Mesenchymal stem cell (in vitro differentiated cells and primary cell): ENCODE data around the gene CD40LG.

Experiments used
- DNase-seq: peaks from one replicate; pipeline ENCODE4 v3.0.0-alpha.2; 2013
- H2AFZ ChIP-seq: one replicate; pipeline ENCODE4 v1.6.1; 2013; ENCODE audit warnings: low read depth, mild to moderate bottlenecking, control low read depth, inconsistent platforms, low read length, moderate library complexity
- H2AK5ac ChIP-seq: 2 replicates; pipeline ENCODE4 v1.6.1; 2013; ENCODE audit warnings: low read length, moderate library complexity, mild to moderate bottlenecking, inconsistent platforms; ENCODE audit not compliant: severe bottlenecking
- H2BK120ac ChIP-seq: one replicate; pipeline ENCODE4 v1.6.1; 2013; ENCODE audit warnings: low read depth, mild to moderate bottlenecking, inconsistent platforms, low read length, moderate library complexity
- H2BK12ac ChIP-seq, 2 experiments: one replicate each; pipeline ENCODE4 v1.6.1; 2013; ENCODE audit warnings: inconsistent platforms in 2 of 2, low read length in 2 of 2, mild to moderate bottlenecking in 2 of 2, moderate library complexity in 2 of 2, control low read depth in 1 of 2
- H2BK15ac ChIP-seq: one replicate; pipeline ENCODE4 v1.6.1; 2013; ENCODE audit warnings: mild to moderate bottlenecking, low read depth, inconsistent platforms; ENCODE audit not compliant: poor library complexity, severe bottlenecking
- H2BK5ac ChIP-seq: 2 replicates; pipeline ENCODE4 v1.6.1; 2013; ENCODE audit warnings: low read depth, mild to moderate bottlenecking, low read length, control low read depth, inconsistent platforms; ENCODE audit not compliant: poor library complexity, severe bottlenecking
- H3K14ac ChIP-seq, 2 experiments: one replicate each; pipeline ENCODE4 v1.6.1; 2013; ENCODE audit warnings: inconsistent platforms in 2 of 2, low read length in 2 of 2, control low read depth in 1 of 2, mild to moderate bottlenecking in 1 of 2, moderate library complexity in 1 of 2
- H3K18ac ChIP-seq, 2 experiments: one replicate each; pipeline ENCODE4 v1.6.1; 2013; ENCODE audit warnings: inconsistent platforms in 2 of 2, low read length in 2 of 2, control low read depth in 1 of 2, low read depth in 1 of 2, mild to moderate bottlenecking in 1 of 2
- H3K23ac ChIP-seq, 2 experiments: one replicate each; pipeline ENCODE4 v1.6.1; 2013; ENCODE audit warnings: inconsistent platforms in 2 of 2, low read length in 2 of 2, mild to moderate bottlenecking in 2 of 2, moderate library complexity in 2 of 2, control low read depth in 1 of 2
- H3K27ac ChIP-seq: 2 replicates; pipeline ENCODE4 v1.5.1; 2013; ENCODE audit warnings: mild to moderate bottlenecking, moderate library complexity, low read length, control low read depth, inconsistent platforms; ENCODE audit not compliant: poor library complexity, severe bottlenecking
- H3K27me3 ChIP-seq, 2 experiments: 2 replicates each; pipeline versions ENCODE4 v1.6.1 to v1.7.0; 2013; ENCODE audit warnings: low read length in 2 of 2, mild to moderate bottlenecking in 2 of 2, moderate library complexity in 2 of 2, control low read depth in 1 of 2, inconsistent platforms in 1 of 2; ENCODE audit not compliant: control insufficient read depth in 1 of 2, insufficient read depth in 1 of 2
- H3K36me3 ChIP-seq, 2 experiments: 2 replicates each; pipeline versions ENCODE4 v1.6.1 to v1.7.0; 2013; ENCODE audit warnings: low read length in 2 of 2, control low read depth in 1 of 2, inconsistent platforms in 1 of 2, low read depth in 1 of 2, mild to moderate bottlenecking in 1 of 2; ENCODE audit not compliant: insufficient read depth in 2 of 2, control insufficient read depth in 1 of 2
- H3K4ac ChIP-seq, 2 experiments: one replicate each; pipeline ENCODE4 v1.6.1; 2013; ENCODE audit warnings: inconsistent platforms in 2 of 2, low read length in 2 of 2, mild to moderate bottlenecking in 2 of 2, moderate library complexity in 2 of 2, control low read depth in 1 of 2, low read depth in 1 of 2
- H3K4me1 ChIP-seq: 2 replicates; pipeline ENCODE4 v1.6.1; 2013; ENCODE audit warnings: low read depth, low read length, control low read depth; ENCODE audit not compliant: control insufficient read depth, insufficient read depth
- H3K4me2 ChIP-seq: 2 replicates; pipeline ENCODE4 v1.6.1; 2013; ENCODE audit warnings: low read length, mild to moderate bottlenecking, inconsistent platforms; ENCODE audit not compliant: poor library complexity, severe bottlenecking
- H3K4me3 ChIP-seq, 2 experiments: 2 replicates each; pipeline versions ENCODE4 v1.5.1 to v1.7.0; 2013; ENCODE audit warnings: low read length in 2 of 2, mild to moderate bottlenecking in 2 of 2, control low read depth in 1 of 2, low read depth in 1 of 2; ENCODE audit not compliant: insufficient read depth in 1 of 2
- H3K79me1 ChIP-seq: replicated peaks from 2 replicates; pipeline ENCODE4 v1.6.1; 2013; ENCODE audit warnings: mild to moderate bottlenecking, control low read depth, low read length, inconsistent platforms; ENCODE audit not compliant: poor library complexity, severe bottlenecking
- H3K9ac ChIP-seq: 2 replicates; pipeline ENCODE4 v1.7.0; 2013; ENCODE audit warnings: mild to moderate bottlenecking, low read length, moderate library complexity
- H3K9me3 ChIP-seq: 2 replicates; pipeline ENCODE4 v1.7.0; 2013; ENCODE audit warnings: mild to moderate bottlenecking, low read length; ENCODE audit not compliant: control insufficient read depth
- H4K8ac ChIP-seq: one replicate; pipeline ENCODE4 v1.6.1; 2013; ENCODE audit warnings: inconsistent platforms, mild to moderate bottlenecking, low read length, moderate library complexity
- H4K91ac ChIP-seq: one replicate; pipeline ENCODE4 v1.6.1; 2013; ENCODE audit warnings: mild to moderate bottlenecking, low read length, inconsistent platforms
- WGBS: methylation state at CpG from one replicate; pipeline ENCODE4 v1.1.7; 2013; ENCODE audit warnings: mixed read lengths; 5-methylcytosine and 5-hydroxymethylcytosine counted together

Gene CD40LG

DNA sequence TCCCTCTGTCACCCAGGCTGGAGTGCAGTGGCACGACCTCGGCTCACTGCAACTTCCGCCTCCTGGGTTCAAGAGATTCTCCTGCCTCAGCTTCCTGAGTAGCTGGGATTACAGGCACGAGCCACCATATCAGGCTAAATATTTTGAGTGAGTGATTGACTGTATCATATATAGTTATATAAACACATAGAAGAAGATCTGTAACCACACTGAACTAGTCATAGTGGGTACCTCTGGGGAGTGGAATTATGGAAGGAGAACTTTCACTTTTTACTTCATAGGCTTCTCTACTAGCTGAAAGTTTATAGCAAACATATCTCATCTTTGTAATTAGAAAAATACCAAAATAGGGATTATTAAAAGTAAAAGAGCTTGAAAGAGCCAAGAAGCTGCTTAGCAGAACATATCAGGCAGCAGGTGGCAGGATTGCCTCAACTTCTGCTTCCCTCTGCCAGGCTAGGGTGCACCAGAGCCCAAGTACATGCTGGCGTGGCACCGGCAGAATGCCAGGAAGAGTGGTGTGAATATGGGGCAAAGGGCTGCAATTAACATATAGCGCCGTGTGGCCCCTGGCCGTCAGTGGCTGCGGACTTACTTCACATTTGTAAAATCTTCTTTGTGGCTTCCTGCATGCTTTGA is 39.5 kb upstream of the CD40LG start:
- peaks cover 5% of the 10 kb centered on the region for H3K9me3 ChIP-seq

DNA sequence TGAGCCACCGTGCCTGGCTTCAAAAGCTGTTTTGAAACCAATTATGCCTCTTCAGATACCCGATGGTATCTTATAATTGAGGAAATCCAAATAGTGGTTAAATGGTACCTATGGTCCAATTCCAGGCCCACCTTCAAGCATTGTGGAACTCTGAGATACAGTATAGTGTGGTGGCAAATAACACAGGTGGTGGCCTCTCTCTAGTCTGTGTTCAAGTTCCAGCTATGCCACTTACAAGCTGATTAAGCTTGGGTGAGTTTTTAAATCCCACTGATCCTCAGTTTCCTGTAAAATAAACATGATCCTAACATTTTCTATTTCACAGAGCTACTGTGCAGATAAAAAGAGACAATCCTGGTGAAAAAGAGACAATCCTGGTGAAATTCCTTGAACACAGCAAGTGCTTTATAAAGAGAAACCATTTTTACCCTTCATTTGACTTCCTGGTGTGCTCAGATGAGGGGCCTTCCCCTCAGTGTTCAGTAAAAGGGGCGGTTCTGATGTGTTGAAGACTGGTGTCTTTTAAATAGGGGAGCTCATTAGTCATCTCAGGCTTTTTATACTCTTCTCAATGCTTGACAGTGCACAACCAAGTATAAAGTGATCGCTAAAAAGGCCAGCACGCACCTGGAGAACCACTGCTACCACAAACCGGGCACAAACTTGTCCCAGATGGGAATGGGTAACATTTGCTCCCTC is 30.8 kb upstream of the CD40LG start:
- Histone ChIP-seq H3K36me3 (no peaks in the 10 kb centered on the region), H3K14ac (no peak overlapping the region), H2BK12ac (no peak overlapping the region), H3K79me1 (no peaks in the 10 kb centered on the region), H3K27me3 (no peaks in the 10 kb centered on the region), H2BK120ac (no peak overlapping the region), H3K9ac (no peak overlapping the region), H3K4me2 (no peak overlapping the region), H3K4ac (no peak overlapping the region), H4K8ac (no peak overlapping the region), H3K4me3 (no peak overlapping the region), H3K27ac (no peak overlapping the region), H2AFZ (no peak overlapping the region), H3K23ac (no peak overlapping the region), H4K91ac (no peak overlapping the region), H3K9me3 (no peaks in the 10 kb centered on the region), H3K18ac (no peak overlapping the region), H3K4me1 (no peaks in the 10 kb centered on the region), H2BK5ac (no peak overlapping the region), H2AK5ac (no peak overlapping the region), H2BK15ac (no peak overlapping the region)
- WGBS: 91% methylated on average over 5 of the region's 6 CpGs
- no peak for DNase-seq

More for the DNA sequence above, 39.5 kb upstream of the CD40LG start:
- Histone ChIP-seq H2BK120ac (no peak overlapping the region), H3K14ac (no peak overlapping the region), H3K36me3 (no peaks in the 10 kb centered on the region), H4K91ac (no peak overlapping the region), H2AFZ (no peak overlapping the region), H3K4me1 (no peaks in the 10 kb centered on the region), H3K27ac (no peak overlapping the region), H3K4me2 (no peak overlapping the region), H2BK15ac (no peak overlapping the region), H2AK5ac (no peak overlapping the region), H2BK5ac (no peak overlapping the region), H3K79me1 (no peaks in the 10 kb centered on the region), H3K23ac (no peak overlapping the region), H3K4me3 (no peak overlapping the region), H4K8ac (no peak overlapping the region), H3K18ac (no peak overlapping the region), H3K27me3 (no peaks in the 10 kb centered on the region), H2BK12ac (no peak overlapping the region), H3K9ac (no peak overlapping the region), H3K4ac (no peak overlapping the region)
- DNase-seq: no peak
- WGBS: 61% methylated on average over 5 of the region's 10 CpGs

DNA sequence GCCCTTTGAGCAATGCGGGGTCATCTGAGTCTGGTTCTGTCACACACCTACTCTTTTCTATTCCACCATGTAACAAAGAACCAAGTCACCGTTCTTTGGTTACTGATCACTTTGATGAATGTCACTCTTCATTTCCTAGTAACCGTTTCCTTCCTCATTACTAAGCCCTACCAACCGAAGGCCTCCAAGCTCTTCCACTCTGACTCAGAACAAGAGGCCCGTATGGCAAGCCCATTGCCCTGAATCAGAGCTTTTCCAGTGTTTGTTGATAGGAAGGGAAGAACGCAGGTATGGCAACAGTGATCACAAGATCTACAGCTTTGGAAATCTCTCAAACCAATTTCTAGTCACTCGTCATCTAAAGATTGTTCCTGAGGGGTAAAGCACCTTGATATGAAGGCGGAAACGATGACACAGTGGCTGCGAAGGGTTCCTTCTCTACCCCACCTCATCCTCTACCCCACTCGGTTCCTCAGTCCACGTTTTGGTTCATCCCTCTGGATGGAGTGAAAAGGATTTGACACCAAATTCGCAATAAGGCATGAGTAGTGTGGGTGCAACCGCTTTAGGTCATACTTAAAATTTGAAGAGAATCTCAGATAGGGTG is 28.0 kb upstream of the CD40LG start:
- no peak for DNase-seq
- H3K27me3 ChIP-seq: peaks cover 0 to 9% of the 10 kb centered on the region in 2 experiments
- no peak overlapping the region for H4K8ac ChIP-seq
- H3K9ac ChIP-seq: no peak overlapping the region
- H3K23ac ChIP-seq: no peak overlapping the region
- H2AFZ ChIP-seq: no peak overlapping the region
- no peak overlapping the region for H2BK12ac ChIP-seq
- H3K4me2 ChIP-seq: no peak overlapping the region
- no peak overlapping the region for H3K14ac ChIP-seq
- H3K79me1 ChIP-seq: no peaks in the 10 kb centered on the region
- no peak overlapping the region for H4K91ac ChIP-seq
- no peak overlapping the region for H2AK5ac ChIP-seq
- no peak overlapping the region for H3K18ac ChIP-seq
- H2BK15ac ChIP-seq: no peak overlapping the region
- H3K4ac ChIP-seq: no peak overlapping the region
- H3K4me3 ChIP-seq: no peak overlapping the region
- H3K4me1 ChIP-seq: no peaks in the 10 kb centered on the region
- no peak overlapping the region for H2BK5ac ChIP-seq
- 90% methylated on average over 4 of the region's 14 CpGs for WGBS
- no peaks in the 10 kb centered on the region for H3K9me3 ChIP-seq
- H2BK120ac ChIP-seq: no peak overlapping the region
- no peak overlapping the region for H3K27ac ChIP-seq
- H3K36me3 ChIP-seq: no peaks in the 10 kb centered on the region

DNA sequence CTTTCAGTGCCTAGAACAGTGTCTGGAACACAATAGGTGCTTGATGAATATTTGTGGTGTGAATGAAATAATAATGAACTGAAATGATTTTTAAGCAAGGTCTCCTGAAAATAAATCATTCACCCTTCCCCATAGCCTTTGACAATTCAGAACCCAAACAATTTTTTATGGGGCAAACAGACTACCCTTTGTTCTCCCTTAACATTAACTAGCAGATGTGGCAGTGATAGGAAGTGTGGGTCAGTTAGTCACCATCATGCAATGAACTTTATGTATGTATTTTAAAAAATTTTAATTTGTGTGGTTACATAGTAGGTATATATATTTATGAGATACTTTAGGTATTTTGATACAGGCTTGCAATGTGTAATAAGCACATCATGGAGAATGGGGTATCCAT is 27.2 kb upstream of the CD40LG start:
- H3K4ac ChIP-seq: no peak overlapping the region
- no peak overlapping the region for H2BK5ac ChIP-seq
- no peaks in the 10 kb centered on the region for H3K4me1 ChIP-seq
- H4K8ac ChIP-seq: no peak overlapping the region
- H3K36me3 ChIP-seq: no peaks in the 10 kb centered on the region
- H3K4me3 ChIP-seq: no peak overlapping the region
- no peak for DNase-seq
- H3K23ac ChIP-seq: no peak overlapping the region
- H3K14ac ChIP-seq: no peak overlapping the region
- H2BK120ac ChIP-seq: no peak overlapping the region
- H2AK5ac ChIP-seq: no peak overlapping the region
- no peak overlapping the region for H2BK15ac ChIP-seq
- no peak overlapping the region for H3K18ac ChIP-seq
- H3K27ac ChIP-seq: no peak overlapping the region
- H3K79me1 ChIP-seq: no peaks in the 10 kb centered on the region
- H2AFZ ChIP-seq: no peak overlapping the region
- H3K4me2 ChIP-seq: no peak overlapping the region
- no peak overlapping the region for H3K9ac ChIP-seq
- H2BK12ac ChIP-seq: no peak overlapping the region
- H3K9me3 ChIP-seq: no peaks in the 10 kb centered on the region
- H3K27me3 ChIP-seq: peaks cover 0 to 9% of the 10 kb centered on the region in 2 experiments
- no peak overlapping the region for H4K91ac ChIP-seq
